Spinal cord (tissue), 10 donors: Measurements from ENCODE around the gene PDE6B. TPM values are rescaled to one million over a fixed set of nuclear protein-coding genes. Genes with fewer than 3 reads are reported as not detected.
A peak's percentile ranks its signal among the peaks of the same experiment; 100 is the strongest.

Experiments
- DNase-seq, 6 donors: peaks; one replicate each; pipeline versions ENCODE4 v3.0.0 to v3.0.0-alpha.2; 2013 to 2015; ENCODE audit warnings: low spot score in 6 of 6, low read depth in 4 of 6
- H3K27ac ChIP-seq: one replicate; pipeline ENCODE4 v1.5.1; 2013; ENCODE audit warnings: low read depth, low read length, control low read depth
- H3K27me3 ChIP-seq: one replicate; pipeline ENCODE4 v1.6.1; 2013; ENCODE audit warnings: low read length; ENCODE audit not compliant: control insufficient read depth, insufficient read depth
- H3K36me3 ChIP-seq: one replicate; pipeline ENCODE4 v1.6.1; 2013; ENCODE audit warnings: low read length; ENCODE audit not compliant: control insufficient read depth, insufficient read depth
- H3K4me1 ChIP-seq: one replicate; pipeline ENCODE4 v1.6.1; 2013; ENCODE audit warnings: low read length; ENCODE audit not compliant: control insufficient read depth, insufficient read depth
- H3K4me3 ChIP-seq: one replicate; pipeline ENCODE4 v1.5.1; 2013; ENCODE audit warnings: low read depth, low read length, control low read depth
- H3K9me3 ChIP-seq: one replicate; pipeline ENCODE4 v1.6.1; 2013; ENCODE audit warnings: low read length; ENCODE audit not compliant: control insufficient read depth, insufficient read depth
- WGBS: methylation state at CpG from one replicate; pipeline ENCODE4 v1.1.5; 2013; ENCODE audit warnings: missing lambda C conversion rate; ENCODE audit not compliant: insufficient coverage; 5-methylcytosine and 5-hydroxymethylcytosine counted together
- polyA plus RNA-seq, 2 donors: library from polyadenylated mRNA; unstranded; fragments of 120-200 nt; gene quantifications; one replicate each; pipeline ENCODE4 v1.2.1, GENCODE V29; 2013; ENCODE audit not compliant: insufficient read length in 2 of 2
- total RNA-seq, 2 donors: library from RNA; depleted of rRNA in 1 of 2; stranded (reverse); fragments of 120-200 nt in 1 of 2; fragments of >200 nt in 1 of 2; gene quantifications; one replicate each; pipeline versions ENCODE4 v1.2.3 to v1.2.4, GENCODE V29; 2013 to 2014
- donor health status: healthy.

The PDE6B gene
- total and polyA plus RNA-seq, 4 donors = 16.8 to 24.1 (median 19.7) TPM

DNA sequence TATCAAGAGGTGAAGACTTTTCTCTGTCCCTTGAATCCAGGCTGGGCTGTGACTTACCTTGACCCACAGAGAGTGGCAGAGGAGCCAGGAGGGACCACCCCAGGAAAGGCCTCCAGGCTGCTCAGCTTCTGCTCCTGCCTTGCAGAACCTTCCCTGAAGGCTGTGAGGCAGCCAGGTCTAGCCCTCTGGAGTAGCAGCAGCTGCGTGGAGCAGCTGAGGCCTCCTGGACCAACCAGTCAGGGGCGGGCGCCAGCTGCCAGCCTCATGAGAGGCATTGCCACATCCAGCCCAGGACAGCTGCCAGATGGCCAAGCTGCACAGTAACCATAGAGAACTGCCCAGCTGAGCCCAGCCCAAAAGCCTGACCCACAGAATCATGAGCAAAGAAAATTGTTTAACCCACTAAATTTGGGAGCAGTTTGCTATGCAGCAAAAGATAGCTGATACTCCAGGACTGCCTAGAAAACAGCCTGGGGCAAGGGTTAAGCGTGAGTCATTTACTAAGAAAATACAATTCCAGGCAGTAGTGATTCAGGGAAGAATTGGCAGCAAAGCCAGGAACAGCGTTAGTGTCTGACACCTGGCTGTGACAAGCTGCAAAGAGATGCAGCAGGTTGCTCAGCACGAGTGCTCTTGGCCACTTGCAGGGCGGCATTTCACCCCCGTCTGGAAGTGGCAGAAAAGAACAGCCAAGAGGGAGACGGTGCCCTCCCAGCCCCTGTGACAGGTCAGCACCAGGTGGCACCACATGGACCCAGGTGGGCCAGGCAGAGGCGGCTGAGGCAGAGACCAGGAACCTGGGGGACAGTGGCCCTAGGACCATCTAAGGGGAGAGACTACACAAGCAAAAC, 14.7 kb upstream of the PDE6B start:
- H3K36me3 ChIP-seq = no peaks in the 10 kb centered on the region
- H3K27me3 ChIP-seq = peaks cover 2% of the 10 kb centered on the region
- 46% methylated on average over 10 of the region's 10 CpGs for WGBS
- no peaks in the 10 kb centered on the region for H3K9me3 ChIP-seq
- H3K4me1 ChIP-seq = peaks cover 11% of the 10 kb centered on the region
- peak in 4 of 6 donors; percentile 6 to 67 (median 29) for DNase-seq
- no peak overlapping the region for H3K4me3 ChIP-seq
- no peak overlapping the region for H3K27ac ChIP-seq

DNA sequence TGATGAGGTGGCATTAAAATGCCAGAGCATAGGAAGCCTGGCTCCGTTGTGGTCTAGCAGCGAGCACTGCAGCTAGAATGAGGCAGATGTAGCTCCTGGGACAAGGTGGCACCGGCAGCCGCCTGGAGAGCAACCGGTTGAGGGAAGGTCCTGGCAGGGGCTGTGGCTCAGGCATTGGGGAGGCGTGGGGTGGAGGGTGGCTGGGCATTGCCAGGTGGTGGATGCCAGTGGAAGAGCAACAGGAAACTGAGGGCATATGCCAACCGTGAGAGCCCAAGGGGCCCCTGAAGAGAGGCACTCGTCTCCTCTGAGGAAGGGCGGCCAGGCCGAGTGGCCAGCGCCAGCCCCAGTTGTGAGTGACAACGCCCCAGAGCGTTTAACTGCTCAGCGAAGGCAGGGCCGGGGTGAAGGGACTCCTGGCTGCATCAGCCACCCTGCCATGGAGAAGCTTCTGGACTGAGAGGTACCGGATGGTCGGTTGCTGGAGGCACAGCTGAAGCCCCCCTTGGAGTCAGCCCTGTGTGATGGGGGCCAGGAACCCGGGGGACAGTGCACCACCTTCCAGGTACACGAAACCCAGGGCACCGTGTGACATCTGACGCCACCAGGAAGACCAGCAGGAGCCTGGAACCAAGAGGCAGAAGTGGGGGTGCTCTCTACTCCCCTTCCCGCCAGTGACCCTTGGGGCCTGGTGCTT, 13.2 kb upstream of the PDE6B start:
- 81% methylated on average over 22 of the region's 22 CpGs for WGBS

DNA sequence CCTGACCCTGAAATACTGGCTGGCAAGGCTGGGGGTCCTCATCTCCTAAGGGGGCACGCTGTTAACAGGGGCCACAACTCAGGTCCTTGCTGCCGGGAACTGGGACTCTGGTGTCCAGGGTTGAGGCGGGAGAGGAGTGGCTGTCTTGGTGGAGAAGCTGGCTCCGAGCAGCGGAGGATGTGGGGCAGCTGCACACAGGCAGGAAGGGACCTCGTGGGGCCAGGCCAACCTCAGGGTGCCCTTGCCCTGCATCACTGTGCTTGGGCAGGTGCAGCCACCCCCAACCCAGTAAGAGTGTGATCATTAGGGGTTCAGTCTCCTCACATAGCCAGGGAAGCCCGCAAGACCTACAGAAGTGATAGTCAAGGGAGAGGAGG, 12.6 kb upstream of the PDE6B start:
- WGBS = 80% methylated on average over 6 of the region's 7 CpGs
- no peak overlapping the region for H3K4me3 ChIP-seq

More for the DNA sequence above, 13.2 kb upstream of the PDE6B start:
- Histone ChIP-seq H3K27me3 (peaks cover 2% of the 10 kb centered on the region), H3K9me3 (no peaks in the 10 kb centered on the region), H3K36me3 (no peaks in the 10 kb centered on the region), H3K27ac (no peak overlapping the region), H3K4me1 (peaks cover 11% of the 10 kb centered on the region), H3K4me3 (no peak overlapping the region)
- DNase-seq = no peak

DNA sequence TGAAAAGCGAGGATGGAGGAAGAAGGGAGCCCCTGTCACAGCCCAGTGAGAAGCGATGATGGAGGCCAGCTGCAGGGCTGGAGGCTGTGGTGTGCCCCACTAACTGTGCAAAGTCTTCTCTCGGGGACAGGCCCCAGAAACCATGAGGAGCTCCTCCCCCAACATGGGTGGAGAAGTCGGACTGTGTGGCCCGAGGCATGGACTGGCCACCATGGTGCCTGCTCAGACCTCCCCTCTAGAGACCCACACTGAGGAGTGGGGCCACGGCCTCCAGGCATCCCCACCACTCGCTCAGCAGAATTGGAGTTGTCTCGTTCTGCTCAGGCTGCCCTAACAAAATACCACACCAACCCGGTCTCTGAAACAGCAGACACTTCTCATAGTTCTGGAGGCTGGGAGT, 12.2 kb upstream of the PDE6B start:
- Histone ChIP-seq H3K4me3 (no peak overlapping the region), H3K9me3 (no peaks in the 10 kb centered on the region), H3K27me3 (peaks cover 2% of the 10 kb centered on the region), H3K36me3 (no peaks in the 10 kb centered on the region), H3K27ac (no peak overlapping the region), H3K4me1 (peaks cover 11% of the 10 kb centered on the region)
- WGBS = 88% methylated on average over 9 of the region's 9 CpGs
- DNase-seq = no peak

More for the DNA sequence above, 12.6 kb upstream of the PDE6B start:
- DNase-seq = no peak
- no peak overlapping the region for H3K27ac ChIP-seq
- H3K27me3 ChIP-seq = peaks cover 2% of the 10 kb centered on the region
- no peaks in the 10 kb centered on the region for H3K9me3 ChIP-seq
- H3K36me3 ChIP-seq = no peaks in the 10 kb centered on the region
- peaks cover 11% of the 10 kb centered on the region for H3K4me1 ChIP-seq

DNA sequence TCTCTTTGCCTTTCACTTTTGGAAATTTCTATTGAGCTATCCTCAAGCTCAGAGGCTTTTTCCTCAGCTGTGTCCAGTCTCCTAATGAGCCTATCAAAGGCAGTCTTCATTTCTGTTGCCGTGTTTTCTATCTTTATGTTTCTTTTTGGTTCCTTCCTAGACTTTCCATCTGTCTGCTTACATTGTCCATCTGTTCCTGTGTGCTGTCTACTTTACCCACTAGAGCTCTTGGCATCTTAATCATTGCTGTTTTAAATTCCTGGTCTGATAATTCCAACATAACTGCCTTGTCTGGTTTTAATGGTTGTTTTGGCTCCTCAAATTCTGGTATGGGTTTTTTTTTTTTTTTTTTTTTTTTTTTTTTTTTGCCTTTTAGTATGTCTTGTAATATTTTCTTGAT, 9.3 kb upstream of the PDE6B start:
- peak in 1 of 6 donors; percentile 66 for DNase-seq
- peaks cover 2% of the 10 kb centered on the region for H3K27me3 ChIP-seq
- WGBS = 67% methylated on average over 1 of the region's 1 CpG

DNA sequence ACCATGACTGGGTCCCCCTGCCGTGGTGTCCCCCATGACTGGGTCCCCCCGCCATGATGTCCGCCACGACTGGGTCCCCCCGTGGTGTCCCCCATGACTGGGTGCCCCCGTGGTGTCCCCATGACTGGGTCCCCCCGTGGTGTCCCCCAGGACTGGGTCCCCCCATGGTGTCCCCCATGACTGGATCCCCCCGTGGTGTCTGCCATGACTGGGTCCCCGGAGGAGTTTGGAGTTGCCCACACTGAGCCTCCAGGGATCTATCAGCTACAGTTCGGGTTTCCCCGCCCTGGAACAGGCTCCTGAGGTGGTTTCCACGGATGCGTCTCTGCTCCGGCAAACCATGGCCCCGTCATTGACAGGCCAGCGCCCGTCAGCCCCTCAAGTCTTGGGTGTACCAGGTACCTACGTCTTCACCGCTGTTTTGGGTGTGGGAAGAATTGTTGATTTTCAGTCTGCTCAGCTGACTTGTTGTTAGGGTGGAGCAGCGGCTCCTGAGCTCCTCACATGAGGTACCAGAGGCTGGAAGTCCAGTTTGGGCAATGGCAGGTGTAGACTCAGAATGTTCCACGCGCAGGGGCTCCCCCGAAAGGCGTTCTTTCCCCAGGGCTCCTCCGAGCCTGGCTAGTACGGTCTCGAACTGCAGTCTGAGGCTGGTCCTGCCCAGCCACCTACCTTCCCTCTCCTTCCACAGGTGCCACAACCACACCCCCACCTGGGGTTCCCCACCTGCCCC, 8.3 kb upstream of the PDE6B start:
- H3K9me3 ChIP-seq = no peaks in the 10 kb centered on the region
- no peak overlapping the region for H3K4me3 ChIP-seq
- no peak for DNase-seq
- 96% methylated on average over 27 of the region's 27 CpGs for WGBS
- no peak overlapping the region for H3K27ac ChIP-seq
- peaks cover 2% of the 10 kb centered on the region for H3K27me3 ChIP-seq
- no peaks in the 10 kb centered on the region for H3K36me3 ChIP-seq
- no peaks in the 10 kb centered on the region for H3K4me1 ChIP-seq

More for the DNA sequence above, 9.3 kb upstream of the PDE6B start:
- Histone ChIP-seq H3K4me1 (peaks cover 2% of the 10 kb centered on the region), H3K4me3 (no peak overlapping the region), H3K36me3 (no peaks in the 10 kb centered on the region), H3K9me3 (no peaks in the 10 kb centered on the region), H3K27ac (no peak overlapping the region)

DNA sequence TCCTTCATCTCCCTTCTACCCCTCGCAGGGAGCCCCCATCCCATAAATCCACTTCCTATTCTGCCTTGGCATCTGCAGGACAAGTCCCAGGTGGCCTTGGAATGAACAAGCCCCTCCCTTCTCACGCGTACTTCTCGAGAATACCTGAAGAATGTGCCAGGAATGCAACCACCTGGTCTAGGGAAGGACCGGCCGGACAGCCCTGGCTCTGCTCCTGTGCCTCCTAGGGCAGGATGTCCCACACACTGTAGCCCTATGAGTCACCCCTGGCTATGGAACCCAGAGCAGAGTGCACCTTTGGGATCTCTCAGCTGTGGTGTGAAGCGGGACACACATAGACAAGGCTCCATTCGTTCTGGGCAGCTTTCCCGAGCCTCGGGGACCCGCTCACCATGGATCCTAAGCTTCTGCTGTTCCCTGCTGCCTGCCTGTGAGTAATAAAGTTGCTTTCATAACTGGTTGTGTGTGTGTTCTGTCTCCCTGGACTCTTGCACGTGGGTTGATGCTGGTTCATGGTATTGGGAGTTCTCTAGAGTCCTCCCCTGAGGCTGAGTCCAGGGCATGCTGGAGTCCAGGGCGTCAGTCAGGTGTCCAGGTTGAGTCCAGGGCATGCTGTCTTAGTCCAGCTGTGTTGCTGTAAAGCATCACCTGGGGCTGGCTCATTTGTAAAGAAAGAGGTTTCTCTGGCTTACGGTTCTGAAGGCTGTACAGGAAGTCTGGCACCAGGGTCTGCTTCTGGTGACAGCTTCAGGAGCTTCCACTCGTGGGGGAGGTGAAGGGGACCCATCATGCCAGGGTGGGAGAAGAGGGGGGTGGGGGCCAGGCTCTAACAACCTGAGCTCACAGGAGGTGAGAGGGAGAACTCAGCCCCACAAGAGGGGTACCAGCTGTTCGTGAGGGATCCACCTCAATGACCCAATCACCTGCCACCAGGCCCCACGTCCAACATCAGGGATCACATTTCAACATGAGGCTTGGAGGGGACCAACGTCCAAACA, 7.4 kb upstream of the PDE6B start:
- H3K4me3 ChIP-seq = no peak overlapping the region
- WGBS = 73% methylated on average over 18 of the region's 18 CpGs
- peaks cover 2% of the 10 kb centered on the region for H3K27me3 ChIP-seq
- no peaks in the 10 kb centered on the region for H3K4me1 ChIP-seq
- H3K36me3 ChIP-seq = no peaks in the 10 kb centered on the region
- no peaks in the 10 kb centered on the region for H3K9me3 ChIP-seq
- H3K27ac ChIP-seq = no peak overlapping the region
- DNase-seq = no peak

DNA sequence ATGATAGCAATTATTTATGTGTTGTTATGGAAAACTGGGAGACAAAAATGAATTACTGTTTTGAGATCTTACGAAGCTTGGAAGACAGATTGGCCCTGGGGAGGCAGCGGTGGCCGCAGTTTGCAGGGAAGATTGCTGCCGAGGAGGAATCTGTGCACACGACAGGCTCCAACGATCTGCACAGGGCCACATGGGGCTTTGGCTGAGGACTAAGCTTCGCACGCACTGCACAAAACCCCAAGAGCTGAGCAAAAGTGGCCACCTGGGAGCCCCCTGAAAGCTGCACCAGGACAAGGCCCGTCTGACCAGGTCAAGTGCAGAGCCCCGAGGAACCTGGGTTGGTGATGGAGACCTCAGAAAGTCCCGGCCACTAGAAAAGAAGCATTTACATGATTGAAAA, 5.2 kb upstream of the PDE6B start:
- Histone ChIP-seq H3K4me1 (no peaks in the 10 kb centered on the region), H3K27ac (no peak overlapping the region), H3K4me3 (no peak overlapping the region), H3K9me3 (no peaks in the 10 kb centered on the region), H3K36me3 (no peaks in the 10 kb centered on the region), H3K27me3 (no peaks in the 10 kb centered on the region)
- 72% methylated on average over 10 of the region's 11 CpGs for WGBS
- DNase-seq = no peak

DNA sequence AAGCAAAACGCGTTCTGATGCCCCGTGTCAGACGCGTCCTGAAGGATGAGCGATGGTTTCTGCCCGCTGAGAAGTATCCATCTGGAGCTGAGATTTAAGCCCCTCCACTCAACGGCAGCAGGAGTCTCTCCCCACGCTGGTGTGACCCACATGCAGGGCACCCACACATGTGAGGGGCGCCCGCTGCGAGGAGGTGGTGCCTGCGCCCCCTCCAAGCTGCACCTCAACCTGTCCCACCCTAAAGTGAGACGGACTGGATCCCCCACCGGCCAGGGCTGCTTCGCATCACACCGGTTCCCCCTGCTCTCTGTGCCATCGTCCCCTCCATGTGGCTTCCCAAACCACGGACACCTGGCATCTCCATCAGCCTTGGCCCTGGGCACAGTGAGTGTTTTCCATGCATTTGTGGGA, 4.5 kb upstream of the PDE6B start:
- no peaks in the 10 kb centered on the region for H3K9me3 ChIP-seq
- WGBS = 86% methylated on average over 19 of the region's 19 CpGs
- H3K27me3 ChIP-seq = no peaks in the 10 kb centered on the region
- no peaks in the 10 kb centered on the region for H3K36me3 ChIP-seq
- no peak overlapping the region for H3K27ac ChIP-seq
- no peak for DNase-seq
- H3K4me3 ChIP-seq = no peak overlapping the region
- H3K4me1 ChIP-seq = no peaks in the 10 kb centered on the region
